ENCODE data around the gene WDR35.
A peak's percentile ranks its signal among the peaks of the same experiment; 100 is the strongest.

The WDR35 gene

DNA sequence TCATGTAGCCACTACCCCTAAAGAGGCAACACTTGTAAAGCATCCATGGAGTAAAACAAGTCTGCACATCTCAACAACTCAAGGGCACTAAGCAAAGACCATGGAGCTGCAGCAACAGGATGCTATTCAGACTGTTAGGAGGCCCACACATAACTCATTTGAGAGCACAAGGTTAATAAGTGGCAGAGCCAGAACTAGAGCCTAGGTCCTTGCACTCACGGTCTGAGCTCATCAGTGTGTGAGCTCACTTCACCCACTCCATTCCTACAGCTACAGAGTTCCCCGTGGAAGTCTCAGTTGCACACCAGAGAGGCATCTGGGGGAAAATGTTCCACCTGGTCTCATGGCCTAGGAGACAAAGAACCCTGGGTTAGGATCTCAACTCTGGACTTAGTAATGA, 123.1 kb downstream of the WDR35 start:
- TF ChIP-seq CTCF (IDR thresholded peaks at IDR 0.05; ENCODE audit: extremely low read depth, missing control alignments) = no peak
- no peak for DNase-seq (ENCODE audit: low spot score)

DNA sequence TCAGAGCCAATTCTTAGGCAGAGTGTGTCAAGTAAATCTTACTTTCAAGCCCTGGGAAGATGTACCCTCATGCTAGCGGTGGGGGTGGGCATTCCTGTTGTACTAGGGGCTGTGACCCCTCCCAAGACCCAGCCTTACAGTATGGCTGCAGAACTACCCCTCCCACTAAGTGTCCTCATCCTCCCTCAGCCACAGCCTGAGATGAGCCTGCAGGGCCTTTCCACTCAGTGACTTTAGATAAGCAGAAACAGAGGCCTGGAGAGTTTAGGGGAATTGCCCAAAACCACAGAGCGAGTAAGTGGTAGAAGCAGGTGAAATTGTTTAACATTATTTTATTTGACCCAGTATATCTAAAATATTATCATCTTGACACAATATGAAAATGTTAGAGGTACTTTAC, 124.8 kb downstream of the WDR35 start:
- no peak for TF ChIP-seq CTCF (IDR thresholded peaks at IDR 0.05; ENCODE audit: extremely low read depth, missing control alignments)
- DNase-seq (ENCODE audit: low spot score) = peak; percentile 51

- DNase-seq (ENCODE audit: low spot score) = no peak
- TF ChIP-seq CTCF (IDR thresholded peaks at IDR 0.05; ENCODE audit: extremely low read depth, missing control alignments) = no peak
These were observed 125.5 kb downstream of the WDR35 start for GRCh38 chr2:19864381-19864780.

DNA sequence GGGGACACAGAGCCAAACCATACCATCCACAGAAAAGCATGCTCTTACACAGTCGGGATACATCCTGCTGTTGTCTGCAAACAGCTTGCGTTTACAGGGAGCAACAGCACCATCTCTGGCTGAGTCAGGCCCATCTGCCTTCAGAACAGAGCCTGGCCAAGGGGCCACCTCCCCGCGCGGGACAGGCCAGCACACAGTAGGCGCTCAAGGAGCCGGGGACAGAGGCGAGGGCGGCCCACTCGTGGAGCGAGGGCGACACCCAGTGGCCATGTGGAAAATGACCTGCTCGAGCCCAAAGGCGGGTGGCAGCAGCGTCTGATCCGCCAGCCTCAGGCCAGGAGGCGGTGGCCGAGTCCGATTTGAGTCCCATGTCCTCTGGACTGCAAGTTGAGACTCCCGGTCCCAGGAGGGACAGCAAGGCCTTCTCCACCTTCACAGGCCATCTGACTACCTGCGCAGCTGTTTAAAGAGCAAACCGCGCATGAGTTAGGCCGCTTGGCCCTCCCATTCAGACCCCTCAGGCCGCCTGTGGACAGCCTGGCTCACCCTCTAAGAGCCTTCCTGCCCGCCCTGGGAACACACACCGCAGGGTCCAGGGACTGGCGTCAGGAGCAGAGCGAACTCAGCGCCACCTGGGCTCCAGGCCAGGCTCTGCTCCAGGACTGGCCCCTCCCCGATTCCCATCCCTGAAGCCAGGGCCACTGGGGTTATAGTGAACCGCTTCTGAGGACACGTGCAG, 126.4 kb downstream of the WDR35 start:
- peak; percentile 72 for TF ChIP-seq CTCF (IDR thresholded peaks at IDR 0.05; ENCODE audit: extremely low read depth, missing control alignments)
- peak; percentile 81 for DNase-seq (ENCODE audit: low spot score)

DNA sequence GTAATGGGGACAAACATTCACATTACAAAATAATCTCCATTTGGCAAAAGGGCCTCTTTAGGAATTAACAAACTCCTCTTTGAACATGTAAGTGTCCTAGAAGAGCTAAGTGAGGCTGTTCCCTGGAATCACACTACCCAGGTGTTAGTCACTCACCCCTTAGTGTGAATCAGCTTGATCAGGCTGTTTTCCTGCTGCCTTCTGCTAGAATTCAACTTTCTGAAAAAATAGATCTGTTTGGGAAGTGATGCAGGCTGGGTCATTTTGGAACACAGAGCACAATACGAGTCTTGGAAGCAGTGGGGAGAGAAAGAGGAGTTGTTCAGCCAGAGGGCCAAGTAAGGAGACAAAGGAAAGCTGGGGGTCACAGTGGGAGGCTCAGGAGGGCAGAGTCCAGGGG, 128.1 kb downstream of the WDR35 start:
- DNase-seq (ENCODE audit: low spot score) = no peak
- no peak for TF ChIP-seq CTCF (IDR thresholded peaks at IDR 0.05; ENCODE audit: extremely low read depth, missing control alignments)
